Measurements from ENCODE around the gene MLLT3.

DNA sequence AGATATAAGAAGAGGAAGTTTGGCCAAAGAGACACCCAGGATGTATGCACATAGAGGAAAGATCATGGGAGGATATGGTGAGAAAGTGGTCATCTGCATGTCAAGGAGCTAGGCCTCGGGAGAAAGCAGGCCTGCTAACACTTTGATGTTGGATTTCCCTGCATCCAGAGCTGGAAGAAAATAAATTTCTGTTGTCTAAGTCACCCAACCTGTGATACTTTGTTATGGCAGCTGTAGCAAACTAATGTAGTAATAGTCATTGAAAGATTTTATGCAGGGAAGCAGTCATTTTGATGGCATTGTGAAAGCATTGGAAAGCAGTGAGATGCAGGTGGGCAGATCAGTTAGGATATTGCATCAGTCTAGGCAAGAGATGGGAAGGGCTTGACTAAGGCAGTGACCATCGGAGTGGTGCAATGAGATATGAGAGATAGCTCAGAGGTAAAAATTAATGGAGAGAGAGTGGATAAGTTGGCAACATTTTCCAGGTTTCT, 37.2 kb upstream of the MLLT3 start:
- TF ChIP-seq POLR2A (IDR thresholded peaks at IDR 0.05) (no peak), CTCF (IDR thresholded peaks at IDR 0.05) (no peak)

Data from body of pancreas (tissue), 4 donors.